Nephron progenitor cell (in vitro differentiated cells): ENCODE measurements around the gene NTNG2.
A peak's percentile ranks its signal among the peaks of the same experiment; 100 is the strongest.

Experiments
- DNase-seq: peaks from one replicate; pipeline ENCODE4 v3.0.0; 2021
- H3K27ac Mint-ChIP-seq: 2 replicates; pipeline ENCODE4 v1.8.0; 2021; ENCODE audit warnings: mild to moderate bottlenecking, moderate library complexity, mixed read lengths
- H3K27me3 Mint-ChIP-seq: 2 replicates; pipeline ENCODE4 v1.8.0; 2021; ENCODE audit warnings: mild to moderate bottlenecking, low read depth, mixed read lengths; ENCODE audit not compliant: poor library complexity
- H3K36me3 Mint-ChIP-seq: 2 replicates; pipeline ENCODE4 v1.8.0; 2021; ENCODE audit warnings: low read depth, mixed read lengths
- H3K4me1 Mint-ChIP-seq: 2 replicates; pipeline ENCODE4 v1.8.0; 2021; ENCODE audit warnings: mixed read lengths
- H3K4me3 Mint-ChIP-seq: 2 replicates; pipeline ENCODE4 v1.8.0; 2021; ENCODE audit warnings: mild to moderate bottlenecking, moderate library complexity, mixed read lengths
- H3K9me3 Mint-ChIP-seq: 2 replicates; pipeline ENCODE4 v1.8.0; 2021; ENCODE audit warnings: mild to moderate bottlenecking, moderate library complexity, mixed read lengths
- CTCF ChIP-seq: fragments of 200-600 bp; sonication (generic); IDR thresholded peaks from 2 replicates; pipeline ENCODE4 v1.5.0; 2021; ENCODE audit warnings: antibody characterized with exemption

Gene NTNG2

GRCh38 chr9:132147839-132148238 lies 14.0 kb upstream of the NTNG2 start:
- Mint-ChIP-seq H3K36me3 (no peaks in the 10 kb centered on the region), H3K9me3 (no peaks in the 10 kb centered on the region), H3K4me3 (no peak overlapping the region), H3K27ac (no peak overlapping the region), H3K27me3 (peaks cover 70% of the 10 kb centered on the region), H3K4me1 (peaks cover 7% of the 10 kb centered on the region)
- DNase-seq = no peak
- TF ChIP-seq CTCF = no peak

GRCh38 chr9:132150256-132150655 lies 11.6 kb upstream of the NTNG2 start:
- DNase-seq = no peak
- Mint-ChIP-seq H3K9me3 (no peaks in the 10 kb centered on the region), H3K36me3 (no peaks in the 10 kb centered on the region), H3K27ac (no peak overlapping the region), H3K4me3 (no peak overlapping the region), H3K4me1 (peaks cover 27% of the 10 kb centered on the region), H3K27me3 (peaks cover 64% of the 10 kb centered on the region)
- TF ChIP-seq CTCF = no peak

GRCh38 chr9:132151118-132151517 lies 10.7 kb upstream of the NTNG2 start:
- Mint-ChIP-seq H3K9me3 (no peaks in the 10 kb centered on the region), H3K27ac (no peak overlapping the region), H3K4me1 (peaks cover 27% of the 10 kb centered on the region), H3K4me3 (no peak overlapping the region), H3K27me3 (peaks cover 65% of the 10 kb centered on the region), H3K36me3 (no peaks in the 10 kb centered on the region)
- no peak for DNase-seq
- TF ChIP-seq CTCF = no peak

GRCh38 chr9:132152231-132152630 lies 9.6 kb upstream of the NTNG2 start:
- no peak overlapping the region for H3K27ac Mint-ChIP-seq
- no peaks in the 10 kb centered on the region for H3K9me3 Mint-ChIP-seq
- peaks cover 27% of the 10 kb centered on the region for H3K4me1 Mint-ChIP-seq
- DNase-seq = no peak
- H3K27me3 Mint-ChIP-seq = peaks cover 70% of the 10 kb centered on the region
- no peak overlapping the region for H3K4me3 Mint-ChIP-seq
- TF ChIP-seq CTCF = no peak
- H3K36me3 Mint-ChIP-seq = no peaks in the 10 kb centered on the region

GRCh38 chr9:132154863-132155567 lies 6.8 kb upstream of the NTNG2 start:
- Mint-ChIP-seq H3K36me3 (no peaks in the 10 kb centered on the region), H3K27me3 (peaks cover 76% of the 10 kb centered on the region), H3K4me1 (peaks cover 25% of the 10 kb centered on the region), H3K27ac (no peak overlapping the region), H3K4me3 (no peak overlapping the region), H3K9me3 (no peaks in the 10 kb centered on the region)
- DNase-seq = peak; percentile 18
- TF ChIP-seq CTCF = no peak

- Mint-ChIP-seq H3K4me3 (no peak overlapping the region), H3K36me3 (no peaks in the 10 kb centered on the region), H3K9me3 (no peaks in the 10 kb centered on the region), H3K27me3 (peaks cover 76% of the 10 kb centered on the region), H3K27ac (no peak overlapping the region), H3K4me1 (peaks cover 27% of the 10 kb centered on the region)
- no peak for TF ChIP-seq CTCF
- no peak for DNase-seq
These were observed 6.3 kb upstream of the NTNG2 start for GRCh38 chr9:132155568-132155895.
